Measurements from ENCODE around the gene HNF4A.

GRCh38 chr20:44456611-44457010, 101.1 kb downstream of the HNF4A start:
- TF ChIP-seq CTCF (IDR thresholded peaks at IDR 0.05): no peak
- no peak for TF ChIP-seq POLR2A (IDR thresholded peaks at IDR 0.05)
- TF ChIP-seq EP300 (IDR thresholded peaks at IDR 0.05; ENCODE audit: low read depth): no peak
- no peak for TF ChIP-seq POLR2AphosphoS5 (IDR thresholded peaks at IDR 0.05)
